HG03196 (cell line): ENCODE measurements around the gene ELK4.

Source experiments
- ATAC-seq: cut with Tn5 transposase; IDR thresholded peaks from one replicate; pipeline ENCODE4 v1.9.1; 2021; ENCODE audit not compliant: unreplicated experiment

Gene ELK4

DNA sequence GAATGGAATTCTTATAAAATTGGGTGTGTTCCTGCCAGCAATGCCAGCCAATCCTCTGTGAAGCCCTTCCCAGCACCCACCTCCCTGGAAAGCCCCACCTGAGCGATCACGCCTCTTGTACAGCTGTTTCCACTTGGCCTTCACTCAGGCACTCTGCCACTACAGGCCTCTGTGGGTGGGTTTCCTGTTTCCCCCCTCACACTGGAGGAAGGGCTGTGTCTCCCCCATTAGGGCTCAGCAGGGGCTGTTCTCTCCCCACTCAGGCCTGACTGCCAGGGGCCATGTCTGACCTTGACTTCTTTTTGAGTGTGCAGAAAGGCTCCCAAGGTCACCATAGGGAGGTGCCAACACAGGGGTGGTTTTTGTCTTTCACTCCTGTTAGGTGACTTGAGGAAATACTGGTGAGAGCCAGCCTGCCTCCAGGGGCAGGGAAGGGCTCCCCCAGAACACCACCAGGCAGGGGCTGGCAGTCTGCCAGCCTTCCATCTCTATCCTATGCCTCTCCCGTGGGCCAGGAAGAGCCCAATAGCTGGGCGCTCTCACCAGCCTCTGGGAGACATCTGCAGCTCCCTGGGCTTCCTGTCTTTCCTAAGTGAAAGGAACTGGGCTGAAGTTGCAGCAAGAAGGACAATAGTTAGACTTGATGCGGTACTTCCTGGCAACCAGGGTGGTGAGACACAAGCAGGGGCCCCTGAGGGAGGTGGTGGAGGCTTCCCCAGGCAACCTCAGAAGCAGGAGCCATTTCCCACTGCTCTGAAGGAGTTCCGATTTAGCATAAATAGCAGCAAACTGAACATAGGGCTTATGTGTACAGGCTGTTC, 49.1 kb downstream of the ELK4 start:
- ATAC-seq: no peak

DNA sequence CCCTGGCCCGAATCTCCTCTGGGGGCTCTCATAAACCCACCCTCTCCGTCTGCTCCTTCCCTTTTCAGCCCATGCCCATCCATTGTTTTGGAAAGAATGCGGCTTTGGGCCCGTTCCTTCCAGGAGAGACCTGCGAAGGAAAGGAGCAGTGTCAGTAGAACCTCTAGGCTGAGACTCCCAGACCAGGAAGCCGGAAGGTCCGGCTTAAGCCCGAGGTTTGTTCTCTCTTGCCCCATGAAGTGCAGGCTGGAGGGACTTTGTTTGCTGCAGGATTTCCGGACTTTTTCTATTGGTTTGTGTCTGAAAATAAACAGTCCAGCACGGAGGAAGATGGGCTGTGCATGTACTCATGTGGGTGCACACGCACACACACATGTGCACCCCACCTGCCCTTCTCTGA, 49.8 kb downstream of the ELK4 start:
- ATAC-seq: no peak

DNA sequence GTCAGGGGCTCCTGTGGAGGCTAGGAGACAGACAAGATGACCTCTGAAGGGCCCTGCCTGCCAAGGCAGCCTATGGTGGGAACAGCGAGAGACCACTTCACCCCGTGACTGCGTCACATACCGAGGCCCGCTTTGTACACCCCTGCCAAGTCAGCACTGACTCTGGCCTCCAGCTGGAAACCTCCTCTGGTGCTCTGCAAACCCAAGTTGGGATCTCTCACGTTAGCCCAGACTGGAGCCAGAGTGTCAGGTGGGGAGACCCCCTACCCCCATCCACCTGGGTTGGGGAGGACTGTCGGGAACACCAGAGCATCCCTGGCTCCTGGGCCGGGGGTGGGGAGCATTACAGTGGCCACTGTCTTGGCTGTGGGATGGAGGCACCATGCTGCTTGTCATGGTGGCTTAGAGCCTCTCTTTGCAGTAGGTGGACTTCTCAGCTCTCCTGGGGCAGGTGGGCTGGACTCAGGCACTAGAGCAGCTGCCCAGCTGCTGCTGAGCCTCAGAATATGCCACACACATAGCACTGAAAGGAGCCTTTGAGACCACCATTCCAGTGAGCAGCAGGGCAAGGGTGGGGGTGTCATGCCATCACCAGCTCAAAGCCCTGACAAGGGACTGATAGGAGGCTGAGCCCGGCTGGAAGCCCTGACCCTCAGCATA, 50.4 kb downstream of the ELK4 start:
- no peak for ATAC-seq

DNA sequence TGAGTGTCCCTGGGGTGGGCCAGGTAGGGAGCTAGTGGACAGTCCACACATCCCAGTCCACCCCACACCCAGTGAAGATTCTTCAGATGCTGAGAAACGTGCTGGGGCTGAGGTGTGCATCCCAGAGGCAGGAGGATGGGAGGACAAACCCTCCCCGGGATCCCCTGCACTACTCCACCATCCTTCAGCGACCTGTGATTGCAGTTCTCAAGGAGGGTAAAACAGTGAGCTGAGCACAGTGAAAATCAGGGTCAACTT, 51.0 kb downstream of the ELK4 start:
- ATAC-seq: no peak

DNA sequence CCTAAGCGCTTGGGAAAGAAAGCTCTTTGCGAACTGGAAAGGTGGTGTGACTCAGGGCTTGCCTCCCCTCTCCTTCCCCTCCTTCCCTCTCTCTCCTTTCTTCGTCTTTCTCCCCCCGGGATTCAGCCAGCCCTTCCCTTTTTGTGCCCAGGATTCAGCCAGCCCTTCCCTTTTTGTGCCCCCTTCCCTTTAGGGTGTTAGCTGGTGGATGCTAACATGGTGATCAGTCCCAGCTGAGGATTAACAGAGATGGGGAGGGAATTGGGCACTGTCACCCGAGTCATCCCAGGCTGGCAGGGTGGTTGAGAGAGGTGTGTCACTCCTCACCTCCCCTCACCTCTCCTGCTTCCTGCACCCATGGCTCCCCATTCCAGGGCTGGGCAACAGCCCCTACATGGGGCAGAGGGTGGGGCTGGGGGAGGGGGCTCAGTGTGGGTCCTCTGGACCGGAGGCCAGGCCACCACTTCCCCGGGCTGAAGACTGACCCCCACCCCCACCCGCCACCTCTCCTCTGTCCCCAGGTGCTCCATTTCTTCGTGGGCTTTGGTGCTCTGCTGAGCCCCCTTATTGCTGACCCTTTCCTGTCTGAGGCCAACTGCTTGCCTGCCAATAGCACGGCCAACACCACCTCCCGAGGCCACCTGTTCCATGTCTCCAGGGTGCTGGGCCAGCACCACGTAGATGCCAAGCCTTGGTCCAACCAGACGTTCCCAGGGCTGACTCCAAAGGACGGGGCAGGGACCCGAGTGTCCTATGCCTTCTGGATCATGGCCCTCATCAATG, 51.5 kb downstream of the ELK4 start:
- no peak for ATAC-seq

GRCh38 chr1:205579711-205580110, 52.1 kb downstream of the ELK4 start:
- ATAC-seq: no peak

DNA sequence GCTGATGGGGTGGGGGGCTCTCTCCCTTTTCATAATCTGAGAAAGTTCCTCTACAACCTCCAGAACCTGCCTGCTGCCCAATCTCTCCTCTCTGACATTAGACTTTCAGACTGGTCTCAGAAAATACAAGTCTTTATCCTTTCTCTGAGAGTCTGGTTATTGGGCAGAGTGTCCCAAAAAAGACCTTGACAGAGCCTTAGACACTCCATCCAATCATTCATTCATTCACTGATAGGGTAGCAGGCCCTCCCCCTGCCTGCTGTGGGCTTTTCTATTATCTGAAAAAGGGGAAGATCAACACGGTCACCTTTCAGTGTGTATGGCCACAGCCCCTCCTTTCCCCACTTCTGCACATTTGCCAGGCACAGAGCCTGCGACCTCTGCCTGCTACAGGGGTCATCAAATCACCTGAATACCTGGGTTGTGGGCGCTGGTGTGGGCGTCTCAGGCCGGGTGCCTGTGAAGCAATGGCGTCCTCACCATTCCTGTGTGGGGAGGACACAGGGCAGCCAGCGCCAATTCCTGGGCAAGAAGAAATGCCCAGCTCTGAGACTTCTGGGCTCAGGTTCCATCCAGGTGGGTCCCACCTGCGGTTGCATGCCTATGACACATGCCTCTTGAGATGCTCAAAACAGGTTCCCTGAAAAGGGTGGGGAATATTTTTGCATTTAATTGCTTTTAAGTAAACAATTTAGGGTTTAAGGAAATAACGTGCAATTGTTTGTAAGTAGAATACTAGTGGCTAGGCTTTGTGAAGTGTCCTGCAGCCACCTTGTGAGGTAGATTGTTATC, 52.8 kb downstream of the ELK4 start:
- ATAC-seq: no peak

GRCh38 chr1:205577874-205578658, 53.7 kb downstream of the ELK4 start:
- ATAC-seq: no peak

GRCh38 chr1:205576805-205577761, 54.7 kb downstream of the ELK4 start:
- no peak for ATAC-seq

GRCh38 chr1:205576011-205576410, 55.8 kb downstream of the ELK4 start:
- ATAC-seq: no peak

GRCh38 chr1:205575294-205575885, 56.4 kb downstream of the ELK4 start:
- ATAC-seq: no peak

DNA sequence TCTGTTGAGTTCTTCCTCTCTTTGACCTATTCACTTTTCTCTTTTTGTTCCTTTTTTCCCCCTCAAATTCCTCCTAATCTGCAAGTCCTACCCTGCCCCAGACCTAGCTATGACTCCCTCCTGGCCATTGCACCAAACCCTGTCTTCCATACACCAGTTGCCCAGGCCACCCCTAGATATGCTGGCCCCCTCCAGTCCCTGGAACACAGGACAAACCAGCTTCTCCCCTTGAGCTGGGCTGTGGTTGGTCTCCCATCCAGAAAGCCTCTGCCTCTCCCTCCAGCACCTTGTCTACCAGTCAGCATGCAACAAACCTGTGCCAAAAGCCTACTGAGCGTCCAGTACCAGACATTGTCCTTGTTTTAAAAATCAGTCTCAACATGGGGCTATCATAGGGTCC, 59.4 kb downstream of the ELK4 start:
- ATAC-seq: no peak

- no peak for ATAC-seq
These were observed 60.1 kb downstream of the ELK4 start for GRCh38 chr1:205571747-205572146.

- no peak for ATAC-seq
These were observed 60.8 kb downstream of the ELK4 start for GRCh38 chr1:205570796-205571537.

- ATAC-seq: no peak
These were observed 61.7 kb downstream of the ELK4 start for GRCh38 chr1:205570173-205570501.

GRCh38 chr1:205569411-205570172, 62.2 kb downstream of the ELK4 start:
- ATAC-seq: no peak

GRCh38 chr1:205568469-205569361, 63.1 kb downstream of the ELK4 start:
- no peak for ATAC-seq
